Mucosa of rectum (tissue), 2 donors: ENCODE data around the gene PSRC1.

ENCODE experiments used
- H3K27ac ChIP-seq, 2 donors: one replicate each; pipeline ENCODE4 v1.7.0; 2013; ENCODE audit warnings: inconsistent platforms in 2 of 2, low read depth in 2 of 2, low read length in 2 of 2
- H3K27me3 ChIP-seq, 2 donors: one replicate each; pipeline ENCODE4 v1.7.0; 2013; ENCODE audit warnings: low read length in 2 of 2; ENCODE audit not compliant: control insufficient read depth in 2 of 2, insufficient read depth in 2 of 2
- H3K36me3 ChIP-seq, 2 donors: one replicate each; pipeline ENCODE4 v1.7.0; 2013; ENCODE audit warnings: low read length in 2 of 2; ENCODE audit not compliant: control insufficient read depth in 2 of 2, insufficient read depth in 2 of 2
- H3K4me1 ChIP-seq, 2 donors: one replicate each; pipeline ENCODE4 v1.7.0; 2013; ENCODE audit warnings: low read length in 2 of 2, mild to moderate bottlenecking in 1 of 2; ENCODE audit not compliant: control insufficient read depth in 2 of 2, insufficient read depth in 2 of 2
- H3K4me3 ChIP-seq, 2 donors: one replicate each; pipeline ENCODE4 v1.7.0; 2013; ENCODE audit warnings: low read length in 2 of 2
- H3K9ac ChIP-seq, 2 donors: one replicate each; pipeline ENCODE4 v1.7.0; 2013; ENCODE audit warnings: low read length in 2 of 2, low read depth in 1 of 2, mild to moderate bottlenecking in 1 of 2
- H3K9me3 ChIP-seq, 2 donors: one replicate each; pipeline ENCODE4 v1.7.0; 2013; ENCODE audit warnings: low read length in 2 of 2; ENCODE audit not compliant: control insufficient read depth in 2 of 2
- donor health status: healthy.
- donor health status: Normal muscosa, but diverticular disease.

Gene PSRC1

DNA sequence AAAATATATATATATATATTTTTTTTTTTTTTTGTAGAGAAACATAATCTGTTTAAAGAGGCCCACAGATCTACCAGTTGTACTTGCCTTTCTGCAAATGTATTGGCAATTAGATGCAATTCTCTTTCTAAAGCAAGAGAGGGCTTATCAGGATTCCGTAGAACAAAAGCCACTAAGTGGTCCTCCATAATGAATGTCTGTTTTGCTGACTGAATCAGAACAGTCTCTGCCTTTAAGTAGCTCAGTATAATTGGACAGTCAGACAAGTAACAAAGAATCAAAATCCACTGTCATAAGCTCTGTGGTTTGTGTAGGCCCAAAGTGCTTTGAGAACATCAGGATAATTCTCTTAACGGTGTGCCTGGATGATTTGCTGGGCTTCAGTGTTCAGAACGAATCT lies 51.9 kb downstream of the PSRC1 start:
- Histone ChIP-seq H3K27ac (no peak overlapping the region), H3K4me3 (no peak overlapping the region), H3K9ac (no peak overlapping the region), H3K9me3 (no peaks in the 10 kb centered on the region), H3K4me1 (no peaks in the 10 kb centered on the region), H3K36me3 (peaks cover 64 to 67% of the 10 kb centered on the region in 2 donors), H3K27me3 (no peaks in the 10 kb centered on the region)
